Measurements from ENCODE around the gene CDK14. TPM values are rescaled to one million over a fixed set of nuclear protein-coding genes. Genes with fewer than 3 reads are reported as not detected.
"Not testable (repeated sequence)": the region's sequence is repeated elsewhere in the genome, so short reads cannot be mapped to it uniquely, and the experiment has no call there.

The CDK14 gene
- total RNA-seq, 2 experiments from 2014 or later, result not detected

GRCh38 chr7:91164506-91164905 lies 568.4 kb downstream of the CDK14 start:
- H3K4me3 Mint-ChIP-seq, result no peak overlapping the region
- H3K27me3 Mint-ChIP-seq, result no peaks in the 10 kb centered on the region
- no peaks in the 10 kb centered on the region for H3K9me3 Mint-ChIP-seq
- no peak overlapping the region for H3K27ac Mint-ChIP-seq
- CTCF ChIA-PET, result no interaction called here
- H3K36me3 Mint-ChIP-seq (ENCODE audit: low read depth), result no peaks in the 10 kb centered on the region
- POLR2A ChIA-PET, result no interaction called here
- no peak for DNase-seq
- no peaks in the 10 kb centered on the region for H3K4me1 Mint-ChIP-seq

- H3K27me3 Mint-ChIP-seq, result no peaks in the 10 kb centered on the region
- no peak for DNase-seq
- ChIA-PET CTCF (no interaction called here), POLR2A (no interaction called here)
- no peaks in the 10 kb centered on the region for H3K36me3 Mint-ChIP-seq (ENCODE audit: low read depth)
- H3K4me3 Mint-ChIP-seq, result no peak overlapping the region
- H3K9me3 Mint-ChIP-seq, result no peaks in the 10 kb centered on the region
- H3K27ac Mint-ChIP-seq, result no peak overlapping the region
- H3K4me1 Mint-ChIP-seq, result no peaks in the 10 kb centered on the region
Observed at GRCh38 chr7:91165006-91165845, 569.1 kb downstream of the CDK14 start.

- H3K36me3 Mint-ChIP-seq (ENCODE audit: low read depth), result no peaks in the 10 kb centered on the region
- no peak overlapping the region for H3K4me3 Mint-ChIP-seq
- H3K27me3 Mint-ChIP-seq, result no peaks in the 10 kb centered on the region
- no peaks in the 10 kb centered on the region for H3K9me3 Mint-ChIP-seq
- no peak overlapping the region for H3K27ac Mint-ChIP-seq
- H3K4me1 Mint-ChIP-seq, result no peaks in the 10 kb centered on the region
- CTCF ChIA-PET, result no interaction called here
- DNase-seq, result no peak
- POLR2A ChIA-PET, result no interaction called here
Observed at GRCh38 chr7:91165846-91166230, 569.7 kb downstream of the CDK14 start.

- no peak for DNase-seq
- Mint-ChIP-seq H3K27ac (no peak overlapping the region), H3K9me3 (peaks cover 3% of the 10 kb centered on the region), H3K36me3 (ENCODE audit: low read depth) (no peaks in the 10 kb centered on the region), H3K27me3 (no peaks in the 10 kb centered on the region), H3K4me1 (no peaks in the 10 kb centered on the region), H3K4me3 (no peak overlapping the region)
- POLR2A ChIA-PET, result no interaction called here
- CTCF ChIA-PET, result no interaction called here
Observed at GRCh38 chr7:91168871-91169829, 573.0 kb downstream of the CDK14 start.

GRCh38 chr7:91169830-91170191 lies 573.7 kb downstream of the CDK14 start:
- no peaks in the 10 kb centered on the region for H3K4me1 Mint-ChIP-seq
- no peak overlapping the region for H3K4me3 Mint-ChIP-seq
- H3K36me3 Mint-ChIP-seq (ENCODE audit: low read depth), result no peaks in the 10 kb centered on the region
- H3K27me3 Mint-ChIP-seq, result no peaks in the 10 kb centered on the region
- H3K27ac Mint-ChIP-seq, result no peak overlapping the region
- DNase-seq, result no peak
- ChIA-PET CTCF (no interaction called here), POLR2A (no interaction called here)
- peaks cover 3% of the 10 kb centered on the region for H3K9me3 Mint-ChIP-seq

- H3K9me3 Mint-ChIP-seq; H3K4me3 Mint-ChIP-seq; H3K27ac Mint-ChIP-seq; DNase-seq; H3K4me1 Mint-ChIP-seq; H3K36me3 Mint-ChIP-seq (ENCODE audit: low read depth); H3K27me3 Mint-ChIP-seq; POLR2A ChIA-PET; CTCF ChIA-PET: not testable (repeated sequence)
Observed at GRCh38 chr7:91173265-91173664, 577.1 kb downstream of the CDK14 start.

- no peaks in the 10 kb centered on the region for H3K4me1 Mint-ChIP-seq
- no peak overlapping the region for H3K27ac Mint-ChIP-seq
- no peak for DNase-seq
- POLR2A ChIA-PET, result no interaction called here
- H3K9me3 Mint-ChIP-seq, result peaks cover 2% of the 10 kb centered on the region
- H3K27me3 Mint-ChIP-seq, result no peaks in the 10 kb centered on the region
- H3K4me3 Mint-ChIP-seq, result no peak overlapping the region
- no peaks in the 10 kb centered on the region for H3K36me3 Mint-ChIP-seq (ENCODE audit: low read depth)
- CTCF ChIA-PET, result no interaction called here
Observed at GRCh38 chr7:91180746-91181145, 584.6 kb downstream of the CDK14 start.

GRCh38 chr7:91181949-91182348 lies 585.8 kb downstream of the CDK14 start:
- H3K36me3 Mint-ChIP-seq (ENCODE audit: low read depth), result no peaks in the 10 kb centered on the region
- H3K4me3 Mint-ChIP-seq, result no peak overlapping the region
- H3K27me3 Mint-ChIP-seq, result no peaks in the 10 kb centered on the region
- CTCF ChIA-PET, result no interaction called here
- H3K27ac Mint-ChIP-seq, result no peak overlapping the region
- no peak for DNase-seq
- POLR2A ChIA-PET, result no interaction called here
- no peaks in the 10 kb centered on the region for H3K4me1 Mint-ChIP-seq
- peaks cover 2% of the 10 kb centered on the region for H3K9me3 Mint-ChIP-seq

GRCh38 chr7:91182819-91183764 lies 587.0 kb downstream of the CDK14 start:
- ChIA-PET CTCF (no interaction called here), POLR2A (no interaction called here)
- Mint-ChIP-seq H3K9me3 (peaks cover 2% of the 10 kb centered on the region), H3K4me1 (no peaks in the 10 kb centered on the region), H3K4me3 (no peak overlapping the region), H3K27ac (no peak overlapping the region), H3K27me3 (no peaks in the 10 kb centered on the region), H3K36me3 (ENCODE audit: low read depth) (no peaks in the 10 kb centered on the region)
- no peak for DNase-seq

- Mint-ChIP-seq H3K27me3 (no peaks in the 10 kb centered on the region), H3K9me3 (peaks cover 2% of the 10 kb centered on the region), H3K4me3 (no peak overlapping the region), H3K27ac (no peak overlapping the region), H3K4me1 (no peaks in the 10 kb centered on the region), H3K36me3 (ENCODE audit: low read depth) (no peaks in the 10 kb centered on the region)
- CTCF ChIA-PET, result no interaction called here
- no peak for DNase-seq
- POLR2A ChIA-PET, result no interaction called here
Observed at GRCh38 chr7:91185771-91186170, 589.6 kb downstream of the CDK14 start.

GRCh38 chr7:91187061-91187460 lies 590.9 kb downstream of the CDK14 start:
- Mint-ChIP-seq H3K36me3 (ENCODE audit: low read depth) (no peaks in the 10 kb centered on the region), H3K4me1 (no peaks in the 10 kb centered on the region), H3K27me3 (no peaks in the 10 kb centered on the region), H3K4me3 (no peak overlapping the region), H3K9me3 (peaks cover 2% of the 10 kb centered on the region), H3K27ac (no peak overlapping the region)
- POLR2A ChIA-PET, result no interaction called here
- CTCF ChIA-PET, result no interaction called here
- DNase-seq, result no peak

GRCh38 chr7:91191771-91192170 lies 595.6 kb downstream of the CDK14 start:
- no peak overlapping the region for H3K4me3 Mint-ChIP-seq
- CTCF ChIA-PET, result no interaction called here
- POLR2A ChIA-PET, result no interaction called here

GRCh38 chr7:91193141-91193540 lies 597.0 kb downstream of the CDK14 start:
- Mint-ChIP-seq H3K4me1 (no peaks in the 10 kb centered on the region), H3K36me3 (ENCODE audit: low read depth) (no peaks in the 10 kb centered on the region), H3K9me3 (no peaks in the 10 kb centered on the region), H3K4me3 (no peak overlapping the region), H3K27me3 (no peaks in the 10 kb centered on the region), H3K27ac (no peak overlapping the region)
- CTCF ChIA-PET, result no interaction called here
- DNase-seq, result no peak
- POLR2A ChIA-PET, result no interaction called here

More at GRCh38 chr7:91191771-91192170, 595.6 kb downstream of the CDK14 start:
- no peak for DNase-seq
- Mint-ChIP-seq H3K27me3 (no peaks in the 10 kb centered on the region), H3K27ac (no peak overlapping the region), H3K9me3 (no peaks in the 10 kb centered on the region), H3K4me1 (no peaks in the 10 kb centered on the region), H3K36me3 (ENCODE audit: low read depth) (no peaks in the 10 kb centered on the region)
